HG02840 (cell line): ENCODE results near the gene DACT3.

Experiments used
- ATAC-seq: cut with Tn5 transposase; IDR thresholded peaks from one replicate; pipeline ENCODE4 v1.9.1; 2021; ENCODE audit warnings: mild to moderate bottlenecking, moderate library complexity, moderate number of reproducible peaks; ENCODE audit not compliant: unreplicated experiment, low FRiP score

Gene DACT3

DNA sequence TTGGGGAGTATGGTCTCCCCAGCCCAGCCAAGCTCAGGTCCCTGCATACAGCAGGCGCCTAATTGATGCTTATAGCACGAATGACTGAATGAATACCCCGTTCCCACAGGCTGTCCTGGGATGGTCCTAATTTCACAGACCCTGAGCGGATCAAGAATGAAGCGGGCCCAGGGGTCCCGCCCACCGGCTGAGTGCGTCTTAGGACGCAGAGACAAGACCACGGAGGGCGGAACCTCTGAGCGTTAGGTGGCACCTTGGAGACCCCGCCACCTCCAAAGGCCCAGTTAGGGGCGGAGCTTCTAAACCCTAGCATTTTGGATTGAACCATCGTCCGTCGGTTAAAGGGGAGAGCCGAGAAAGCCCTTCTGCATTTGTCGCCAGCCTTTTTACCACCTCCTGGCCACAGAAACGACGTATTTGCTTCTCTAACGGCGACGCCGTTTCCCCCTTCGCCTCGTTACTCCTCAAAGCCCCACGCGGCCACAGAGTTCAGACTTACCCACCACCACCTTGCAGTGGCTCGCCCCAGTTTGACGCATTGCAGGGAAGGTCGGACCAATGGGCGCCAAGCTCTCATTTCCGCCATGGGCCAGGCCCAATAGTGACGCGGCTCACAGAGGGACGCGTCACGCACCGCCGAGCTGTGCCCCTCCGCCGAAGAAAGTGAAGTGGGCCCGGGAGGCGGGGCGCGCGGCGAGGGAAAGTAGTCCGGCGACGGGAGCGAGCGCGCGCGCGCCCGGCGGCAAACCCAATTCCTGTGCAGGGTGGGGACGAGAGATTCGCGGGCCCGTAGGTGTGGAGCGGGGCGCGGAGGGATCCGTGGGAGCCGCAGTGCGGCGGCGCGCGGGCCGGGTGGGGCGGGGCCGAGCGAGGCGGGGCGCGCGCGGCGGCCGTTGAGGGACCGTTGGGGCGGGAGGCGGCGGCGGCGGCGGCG is 60.3 kb downstream of the DACT3 start:
- ATAC-seq, result peak; percentile 90

GRCh38 chr19:46599716-46600373 is 61.1 kb downstream of the DACT3 start:
- ATAC-seq, result no peak

DNA sequence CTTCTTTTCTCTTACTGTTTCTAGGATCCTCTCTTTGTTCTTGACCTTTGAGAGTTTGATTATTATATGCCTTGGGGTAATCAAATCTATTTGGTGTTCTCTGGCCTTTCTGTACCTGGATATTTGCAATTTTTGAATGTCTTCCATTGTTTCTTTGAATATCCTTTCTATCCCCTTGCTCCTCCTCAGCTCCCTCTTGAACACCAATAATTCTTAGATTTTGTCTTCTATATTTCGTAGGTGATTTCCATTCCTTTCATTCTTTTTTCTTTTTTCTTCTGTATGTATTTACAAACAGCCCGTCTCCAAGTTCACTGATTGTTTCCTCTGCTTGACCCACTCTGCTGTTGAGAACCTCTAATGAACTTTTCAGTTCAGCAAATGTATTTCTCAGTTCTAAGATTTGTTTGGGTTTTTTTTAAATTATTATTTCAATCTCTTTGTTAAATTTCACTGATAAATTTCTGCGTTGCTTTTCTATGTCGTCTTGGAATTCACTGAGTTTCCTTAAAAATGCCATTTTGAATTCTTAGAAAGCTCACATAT is 62.5 kb downstream of the DACT3 start:
- ATAC-seq, result no peak
